Suppressor macrophage treated with lipopolysaccharide for 4 hours (primary cell): ENCODE measurements around the gene SPHK2.
"Not testable (repeated sequence)": the region's sequence is repeated elsewhere in the genome, so short reads cannot be mapped to it uniquely, and the experiment has no call there.

Source experiments
- DNase-seq: peaks from one replicate; pipeline ENCODE4 v3.0.0-alpha.2; 2020

Gene SPHK2

GRCh38 chr19:48661711-48662090, 42.4 kb downstream of the SPHK2 start:
- no peak for DNase-seq

GRCh38 chr19:48663667-48664066, 44.4 kb downstream of the SPHK2 start:
- DNase-seq, result no peak

- no peak for DNase-seq
Measured at GRCh38 chr19:48664476-48664875, 45.2 kb downstream of the SPHK2 start.

GRCh38 chr19:48665786-48666185, 46.5 kb downstream of the SPHK2 start:
- DNase-seq, result no peak

- DNase-seq, result no peak
Measured at GRCh38 chr19:48668332-48668731, 49.0 kb downstream of the SPHK2 start.

- DNase-seq, result no peak
Measured at GRCh38 chr19:48668761-48669160, 49.5 kb downstream of the SPHK2 start.

GRCh38 chr19:48669903-48670668, 50.8 kb downstream of the SPHK2 start:
- no peak for DNase-seq

GRCh38 chr19:48670699-48671445, 51.6 kb downstream of the SPHK2 start:
- DNase-seq, result no peak

- DNase-seq, result no peak
Measured at GRCh38 chr19:48671446-48671995, 52.2 kb downstream of the SPHK2 start.

- DNase-seq, result no peak
Measured at GRCh38 chr19:48672994-48673393, 53.7 kb downstream of the SPHK2 start, which contains the start of gene NTN5. Gene NTN5, minus strand, starts transcription at chr19:48673017. Its CDS starts 2,031 bp downstream, at chr19:48670986.

GRCh38 chr19:48673436-48674100, 54.3 kb downstream of the SPHK2 start:
- no peak for DNase-seq

GRCh38 chr19:48674216-48674809, 55.0 kb downstream of the SPHK2 start:
- DNase-seq, result no peak

GRCh38 chr19:48674921-48675824, 55.9 kb downstream of the SPHK2 start:
- peak; percentile 88 for DNase-seq

- no peak for DNase-seq
Measured at GRCh38 chr19:48676487-48676886, 57.2 kb downstream of the SPHK2 start.

GRCh38 chr19:48676887-48677286, 57.6 kb downstream of the SPHK2 start:
- DNase-seq, result no peak

GRCh38 chr19:48678201-48678600, 58.9 kb downstream of the SPHK2 start:
- no peak for DNase-seq

- not testable (repeated sequence) for DNase-seq
Measured at GRCh38 chr19:48680006-48680405, 60.7 kb downstream of the SPHK2 start.
